GM21723 (cell line): Measurements from ENCODE around the gene CD93.

Experiments
- ATAC-seq: cut with Tn5 transposase; IDR thresholded peaks from one replicate; pipeline ENCODE4 v1.9.1; 2021; ENCODE audit warnings: mild to moderate bottlenecking, moderate library complexity; ENCODE audit not compliant: unreplicated experiment

Gene CD93

GRCh38 chr20:23120936-23121750 is 35.0 kb upstream of the CD93 start:
- no peak for ATAC-seq

- ATAC-seq: no peak
These were observed 34.1 kb upstream of the CD93 start for GRCh38 chr20:23120261-23120660.

- ATAC-seq: no peak
These were observed 33.5 kb upstream of the CD93 start for GRCh38 chr20:23119456-23120216.

- ATAC-seq: no peak
These were observed 32.6 kb upstream of the CD93 start for GRCh38 chr20:23118766-23119165.

- ATAC-seq: no peak
These were observed 32.0 kb upstream of the CD93 start for GRCh38 chr20:23118144-23118543.

- ATAC-seq: no peak
These were observed 31.6 kb upstream of the CD93 start for GRCh38 chr20:23117738-23118137.

GRCh38 chr20:23116311-23117089 is 30.4 kb upstream of the CD93 start:
- ATAC-seq: no peak

GRCh38 chr20:23115822-23116221 is 29.7 kb upstream of the CD93 start:
- peak; percentile 71 for ATAC-seq

- ATAC-seq: no peak
These were observed 28.4 kb upstream of the CD93 start for GRCh38 chr20:23114448-23115082.

GRCh38 chr20:23114018-23114417 is 27.9 kb upstream of the CD93 start:
- no peak for ATAC-seq

- no peak for ATAC-seq
These were observed 26.5 kb upstream of the CD93 start for GRCh38 chr20:23112595-23112994.

GRCh38 chr20:23111944-23112342 is 25.8 kb upstream of the CD93 start:
- no peak for ATAC-seq

- ATAC-seq: no peak
These were observed 25.3 kb upstream of the CD93 start for GRCh38 chr20:23111307-23111943.

GRCh38 chr20:23108871-23109270 is 22.7 kb upstream of the CD93 start:
- no peak for ATAC-seq

GRCh38 chr20:23107466-23107865 is 21.3 kb upstream of the CD93 start:
- ATAC-seq: no peak

GRCh38 chr20:23106271-23106851 is 20.2 kb upstream of the CD93 start:
- no peak for ATAC-seq

GRCh38 chr20:23105193-23105592 is 19.1 kb upstream of the CD93 start:
- no peak for ATAC-seq

- ATAC-seq: no peak
These were observed 17.3 kb upstream of the CD93 start for GRCh38 chr20:23103284-23104018.

- ATAC-seq: no peak
These were observed 15.7 kb upstream of the CD93 start for GRCh38 chr20:23101696-23102406.
